ENCODE data around the gene ACOT11. TPM values are rescaled to one million over a fixed set of nuclear protein-coding genes. Genes with fewer than 3 reads are reported as not detected.

Gene ACOT11
- total and polyA plus RNA-seq, 9 of the 15 experiments (the other 6 are each of a cell fraction or from before 2014, with no cell fraction given), result 0.04 to 1.2 (median 0.64) TPM; not detected in 2

DNA sequence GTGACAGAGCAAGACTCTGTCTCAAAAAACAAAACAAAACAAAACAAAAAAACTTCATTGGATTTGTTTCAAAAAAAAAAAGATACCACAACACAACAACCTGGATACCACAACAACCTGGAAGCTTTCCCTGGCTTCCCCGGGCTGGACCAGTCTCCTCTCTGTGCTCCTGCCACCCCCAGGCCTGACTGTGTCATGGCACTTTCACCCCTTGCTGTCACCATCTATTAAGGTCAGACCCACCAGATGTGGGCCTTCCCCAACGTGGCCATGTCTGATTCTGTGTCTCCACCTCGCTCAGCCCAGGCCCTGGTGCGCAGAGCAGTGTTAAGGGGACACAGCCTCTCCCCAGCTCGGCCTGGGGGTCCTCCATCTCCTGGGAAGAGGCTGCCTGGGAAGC lies 28.3 kb upstream of the ACOT11 start (continued):
- no peak for TF ChIP-seq RHOXF2B (CRISPR knock-in tag; conservative IDR thresholded peaks at IDR 0.05)
- TF ChIP-seq, protein P1, sequence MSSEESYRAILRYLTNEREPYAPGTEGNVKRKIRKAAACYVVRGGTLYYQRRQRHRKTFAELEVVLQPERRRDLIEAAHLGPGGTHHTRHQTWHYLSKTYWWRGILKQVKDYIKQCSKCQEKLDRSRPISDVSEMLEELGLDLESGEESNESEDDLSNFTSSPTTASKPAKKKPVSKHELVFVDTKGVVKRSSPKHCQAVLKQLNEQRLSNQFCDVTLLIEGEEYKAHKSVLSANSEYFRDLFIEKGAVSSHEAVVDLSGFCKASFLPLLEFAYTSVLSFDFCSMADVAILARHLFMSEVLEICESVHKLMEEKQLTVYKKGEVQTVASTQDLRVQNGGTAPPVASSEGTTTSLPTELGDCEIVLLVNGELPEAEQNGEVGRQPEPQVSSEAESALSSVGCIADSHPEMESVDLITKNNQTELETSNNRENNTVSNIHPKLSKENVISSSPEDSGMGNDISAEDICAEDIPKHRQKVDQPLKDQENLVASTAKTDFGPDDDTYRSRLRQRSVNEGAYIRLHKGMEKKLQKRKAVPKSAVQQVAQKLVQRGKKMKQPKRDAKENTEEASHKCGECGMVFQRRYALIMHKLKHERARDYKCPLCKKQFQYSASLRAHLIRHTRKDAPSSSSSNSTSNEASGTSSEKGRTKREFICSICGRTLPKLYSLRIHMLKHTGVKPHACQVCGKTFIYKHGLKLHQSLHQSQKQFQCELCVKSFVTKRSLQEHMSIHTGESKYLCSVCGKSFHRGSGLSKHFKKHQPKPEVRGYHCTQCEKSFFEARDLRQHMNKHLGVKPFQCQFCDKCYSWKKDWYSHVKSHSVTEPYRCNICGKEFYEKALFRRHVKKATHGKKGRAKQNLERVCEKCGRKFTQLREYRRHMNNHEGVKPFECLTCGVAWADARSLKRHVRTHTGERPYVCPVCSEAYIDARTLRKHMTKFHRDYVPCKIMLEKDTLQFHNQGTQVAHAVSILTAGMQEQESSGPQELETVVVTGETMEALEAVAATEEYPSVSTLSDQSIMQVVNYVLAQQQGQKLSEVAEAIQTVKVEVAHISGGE (CRISPR knock-in tag; IDR thresholded peaks at IDR 0.05), result no peak
- TF ChIP-seq CCNT2 (IDR thresholded peaks at IDR 0.05; ENCODE audit: borderline replicate concordance, extremely low read depth, insufficient read length, low read depth, low read length), result no peak
- TF ChIP-seq PHB (CRISPR knock-in tag; IDR thresholded peaks at IDR 0.05), result no peak
- TF ChIP-seq ZBTB7A (IDR thresholded peaks at IDR 0.05; ENCODE audit: borderline replicate concordance, control insufficient read depth, low read depth, low read length), result no peak
- no peak for TF ChIP-seq HMGN3 (IDR thresholded peaks at IDR 0.05; ENCODE audit: borderline replicate concordance, extremely low read depth, insufficient read length, low read depth, low read length)
- TF ChIP-seq ZNF24 (IDR thresholded peaks at IDR 0.05), result no peak
- TF ChIP-seq TFAP4 (CRISPR knock-in tag; IDR thresholded peaks at IDR 0.05; ENCODE audit: borderline replicate concordance), result no peak
- TF ChIP-seq, protein P2, sequence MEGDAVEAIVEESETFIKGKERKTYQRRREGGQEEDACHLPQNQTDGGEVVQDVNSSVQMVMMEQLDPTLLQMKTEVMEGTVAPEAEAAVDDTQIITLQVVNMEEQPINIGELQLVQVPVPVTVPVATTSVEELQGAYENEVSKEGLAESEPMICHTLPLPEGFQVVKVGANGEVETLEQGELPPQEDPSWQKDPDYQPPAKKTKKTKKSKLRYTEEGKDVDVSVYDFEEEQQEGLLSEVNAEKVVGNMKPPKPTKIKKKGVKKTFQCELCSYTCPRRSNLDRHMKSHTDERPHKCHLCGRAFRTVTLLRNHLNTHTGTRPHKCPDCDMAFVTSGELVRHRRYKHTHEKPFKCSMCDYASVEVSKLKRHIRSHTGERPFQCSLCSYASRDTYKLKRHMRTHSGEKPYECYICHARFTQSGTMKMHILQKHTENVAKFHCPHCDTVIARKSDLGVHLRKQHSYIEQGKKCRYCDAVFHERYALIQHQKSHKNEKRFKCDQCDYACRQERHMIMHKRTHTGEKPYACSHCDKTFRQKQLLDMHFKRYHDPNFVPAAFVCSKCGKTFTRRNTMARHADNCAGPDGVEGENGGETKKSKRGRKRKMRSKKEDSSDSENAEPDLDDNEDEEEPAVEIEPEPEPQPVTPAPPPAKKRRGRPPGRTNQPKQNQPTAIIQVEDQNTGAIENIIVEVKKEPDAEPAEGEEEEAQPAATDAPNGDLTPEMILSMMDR (IDR thresholded peaks at IDR 0.05 in 2 of 3, conservative IDR thresholded peaks at IDR 0.05 in 1 of 3; ENCODE audit: insufficient read depth in 2 of 3, low read depth in 1 of 3, low read length in 3 of 3), result peak; percentile 49 to 56 (median 51)
- peak in 1 of 2 experiments; percentile 27; a peak in 2 of 4 replicates for TF ChIP-seq RAD21 (CRISPR knock-in tag; conservative IDR thresholded peaks at IDR 0.05 in 1 of 2, IDR thresholded peaks at IDR 0.05 in 1 of 2)
- no peak for TF ChIP-seq MECOM (CRISPR knock-in tag; IDR thresholded peaks at IDR 0.05)
